K562 (cell line): ENCODE data around the gene TRNAU1AP. TPM values are rescaled to one million over a fixed set of nuclear protein-coding genes. Genes with fewer than 3 reads are reported as not detected.

ENCODE experiments used
- ATAC-seq: fragments of 200-7000 bp; cut with Tn5 transposase; 3 replicates; pipeline ENCODE4 v1.9.1; 2020; ENCODE audit warnings: moderate library complexity
- BruUV-seq: library from RNA; stranded (reverse); fragments of 400-500 nt; replicated peaks from 2 replicates; lab custom pipeline; 2021; lab: Mats Ljungman, UMichigan
- CTCF ChIA-PET: fragments of 300-600 bp; formaldehyde crosslinking; extraction: SDS; loops from one replicate; lab custom pipeline; 2021; ENCODE audit warnings: low intra/inter-chr PET ratio; lab: Yijun Ruan, JAX
- POLR2A ChIA-PET: fragments of 300-600, 350-650 bp; sonication (Branson Sonifier 250); formaldehyde crosslinking; extraction: SDS; loops from one replicate; lab custom pipeline; 2021; ENCODE audit warnings: antibody characterized with exemption, inconsistent platforms; lab: Yijun Ruan, JAX
- DNase-seq, 4 experiments: peaks; one replicate each; pipeline versions ENCODE4 v3.0.0 to v3.0.0-alpha.2; 2011 to 2018; ENCODE audit warnings: low spot score in 3 of 4, mixed read lengths in 3 of 4; ENCODE audit errors: extremely low read depth in 1 of 4
- FAIRE-seq: peaks from 2 replicates; lab custom pipeline; 2011; peaks lifted over from hg19 to GRCh38; lab: Jason Lieb, UNC
- H2AFZ ChIP-seq: 2 replicates; pipeline ENCODE4 v1.6.0; 2011; ENCODE audit warnings: low read depth, low read length, control low read depth, inconsistent platforms
- H3K27ac ChIP-seq: fragments of 200-600 bp; 3 replicates; pipeline ENCODE4 v1.8.0; 2011; ENCODE audit warnings: low read depth, mild to moderate bottlenecking, control low read depth, inconsistent platforms, low read length, moderate library complexity, mixed read lengths; ENCODE audit errors: extremely low read depth
- H3K27me3 ChIP-seq, 2 experiments: fragments of 300-600 bp in 1 of 2; 2 replicates in 1 of 2; 3 replicates in 1 of 2; pipeline versions ENCODE4 v1.6.0 to v1.8.0; 2011; ENCODE audit warnings: inconsistent platforms in 2 of 2, low read length in 2 of 2, mild to moderate bottlenecking in 1 of 2, mixed read lengths in 1 of 2, moderate library complexity in 1 of 2; ENCODE audit not compliant: control insufficient read depth in 2 of 2, insufficient read depth in 2 of 2
- H3K36me3 ChIP-seq: fragments of 300-600 bp; 3 replicates; pipeline ENCODE4 v1.8.0; 2011; ENCODE audit warnings: mild to moderate bottlenecking, low read length, inconsistent platforms; ENCODE audit not compliant: control insufficient read depth, insufficient read depth
- H3K4me1 ChIP-seq, 2 experiments: fragments of 200-600 bp in 1 of 2; replicated peaks in 1 of 2; 2 replicates in 1 of 2; 3 replicates in 1 of 2; pipeline versions ENCODE4 v1.5.1 to v1.8.0; 2011; ENCODE audit warnings: inconsistent platforms in 2 of 2, low read length in 2 of 2, mild to moderate bottlenecking in 1 of 2, mixed read lengths in 1 of 2, moderate library complexity in 1 of 2; ENCODE audit not compliant: control insufficient read depth in 2 of 2, insufficient read depth in 2 of 2
- H3K4me2 ChIP-seq: 2 replicates; pipeline ENCODE4 v1.6.1; 2011; ENCODE audit warnings: low read length, control low read depth, inconsistent platforms, mixed read lengths; ENCODE audit not compliant: insufficient read depth
- H3K4me3 ChIP-seq: fragments of 200-600 bp; sonication (generic), shearing (Covaris generic); 2 replicates; pipeline ENCODE4 v1.5.1; 2016; ENCODE audit warnings: control low read depth, inconsistent platforms
- H3K79me2 ChIP-seq: fragments of 200-600 bp; 3 replicates; pipeline ENCODE4 v1.8.0; 2011; ENCODE audit warnings: low read length, inconsistent platforms; ENCODE audit not compliant: control insufficient read depth, insufficient read depth
- H3K9ac ChIP-seq, 2 experiments: 2 replicates each; pipeline versions ENCODE4 v1.6.0 to v1.6.1; 2011; ENCODE audit warnings: low read depth in 2 of 2, low read length in 2 of 2, control low read depth in 1 of 2, inconsistent platforms in 1 of 2, mild to moderate bottlenecking in 1 of 2, mixed read lengths in 1 of 2; ENCODE audit not compliant: insufficient read depth in 1 of 2
- H3K9me1 ChIP-seq: one replicate; pipeline ENCODE4 v1.6.0; 2011; ENCODE audit warnings: inconsistent platforms, mild to moderate bottlenecking, low read length, moderate library complexity; ENCODE audit not compliant: control insufficient read depth, insufficient read depth
- H3K9me3 ChIP-seq: replicated peaks from 2 replicates; pipeline ENCODE4 v1.5.1; 2011; ENCODE audit warnings: low read depth, low read length, inconsistent platforms; ENCODE audit not compliant: control insufficient read depth, insufficient read depth
- H4K20me1 ChIP-seq: replicated peaks from 2 replicates; pipeline ENCODE4 v1.6.1; 2011; ENCODE audit warnings: low read length, inconsistent platforms, mixed read lengths; ENCODE audit not compliant: control insufficient read depth, insufficient read depth
- BMI1 ChIP-seq: fragments of 150-350 bp; IDR thresholded peaks from 2 replicates; pipeline ENCODE4 v1.6.1; 2014; ENCODE audit warnings: low read length
- BRD9 ChIP-seq: fragments of 450-650 bp; IDR thresholded peaks from 2 replicates; pipeline ENCODE4 v1.6.1; 2018; ENCODE audit warnings: low read depth; ENCODE audit not compliant: partially characterized antibody
- BRF1 ChIP-seq: IDR thresholded peaks from 3 replicates; pipeline ENCODE4 v1.6.1; 2011; ENCODE audit warnings: borderline replicate concordance, mild to moderate bottlenecking; ENCODE audit not compliant: insufficient read length; ENCODE audit errors: extremely low read depth
- ELF4 ChIP-seq: fragments of 450-650 bp; formaldehyde crosslinking; IDR thresholded peaks from 2 replicates; pipeline ENCODE4 v1.4.0; 2022; ENCODE audit warnings: missing genetic modification characterization
- EP400 ChIP-seq: fragments of 450-650 bp; IDR thresholded peaks from 2 replicates; pipeline ENCODE4 v1.6.1; 2017; ENCODE audit warnings: antibody characterized with exemption, mild to moderate bottlenecking, moderate library complexity
- KHSRP ChIP-seq: fragments of 450-650 bp; IDR thresholded peaks from 2 replicates; pipeline ENCODE4 v1.6.1; 2017
- PHB2 ChIP-seq: fragments of 450-650 bp; IDR thresholded peaks from 2 replicates; pipeline ENCODE4 v1.6.1; 2017; ENCODE audit warnings: low read depth
- RBM39 ChIP-seq: fragments of 200-400 bp; formaldehyde crosslinking; optimal IDR thresholded peaks from 2 replicates; pipeline ENCODE3; 2018; ENCODE audit warnings: low read depth, low read length
- SETDB1 ChIP-seq: IDR thresholded peaks from one replicate; pipeline ENCODE4 v1.6.1; 2012; ENCODE audit warnings: low read length, control low read depth, inconsistent platforms
- SREBF1 ChIP-seq: fragments of 150-350 bp; IDR thresholded peaks from 2 replicates; pipeline ENCODE4 v1.6.1; 2014; ENCODE audit warnings: antibody characterized with exemption, low read depth, low read length, borderline replicate concordance
- ZC3H4 ChIP-seq: sonication (generic); formaldehyde crosslinking; IDR thresholded peaks from 2 replicates; pipeline ENCODE4 v1.9.0; 2021; ENCODE audit warnings: missing genetic modification reagents, borderline replicate concordance
- ZNF592 ChIP-seq: fragments of 450-650 bp; IDR thresholded peaks from 2 replicates; pipeline ENCODE4 v1.6.1; 2017; ENCODE audit warnings: antibody characterized with exemption, mild to moderate bottlenecking
- WGBS: fragments of 100-300 bp; shearing (Covaris generic); methylation state at CpG from one replicate; pipeline ENCODE4 v1.1.6; 2016; ENCODE audit warnings: low coverage, mixed read lengths; ENCODE audit not compliant: insufficient coverage; ENCODE audit errors: missing lambda C conversion rate; 5-methylcytosine and 5-hydroxymethylcytosine counted together
- in situ Hi-C: fragments of 300-500 bp; cut with MboI; formaldehyde crosslinking; loops from 4 replicates; pipeline ENCODE4 v1.15.0; 2018; ENCODE audit warnings: inconsistent platforms, mixed read lengths
- intact Hi-C: fragments of 100-400 bp; cut with micrococcal nuclease; formaldehyde crosslinking; loops from 2 replicates; pipeline ENCODE4 v1.14.2; 2022
- polyA plus RNA-seq, 8 experiments: library from polyadenylated mRNA; depleted of rRNA in 4 of 8; stranded (reverse) in 5 of 8; unstranded in 3 of 8; fragments of >200 nt; fragmentation: Nextera tagmentation in 2 of 8; fragmentation: Illumina TruSeq in 1 of 8; extraction: Ambion mirVana in 2 of 8; extraction: Trizol in 1 of 8; gene quantifications; 2 replicates each; pipeline versions ENCODE4 v1.2.1 to v1.2.3, GENCODE V29; 2011 to 2014; ENCODE audit warnings: inconsistent platforms in 1 of 8, missing spikeins in 1 of 8
- total RNA-seq, 7 experiments: library from RNA; depleted of rRNA in 6 of 7; stranded (reverse); fragments of >200 nt in 6 of 7; fragmentation: Illumina TruSeq in 2 of 7; extraction: Trizol in 2 of 7; gene quantifications; 2 replicates each; pipeline versions ENCODE4 v1.2.1 to v1.2.3, GENCODE V29; 2011 to 2021; ENCODE audit warnings: low replicate concordance in 1 of 7
- TF ChIP-seq, protein P1 (sequence below): sonication (generic); formaldehyde crosslinking; IDR thresholded peaks from 2 replicates; pipeline ENCODE4 v1.9.0; 2022; ENCODE audit warnings: mild to moderate bottlenecking, missing genetic modification reagents
- TF ChIP-seq, protein P2 (sequence below): sonication (generic); formaldehyde crosslinking; IDR thresholded peaks from 2 replicates; pipeline ENCODE4 v1.8.1; 2023; ENCODE audit warnings: mild to moderate bottlenecking, missing genetic modification reagents

TRNAU1AP gene
- total and polyA plus RNA-seq, 9 of the 15 experiments (the other 6 are each of a cell fraction or from before 2014, with no cell fraction given), result 34.9 to 110 (median 46.3) TPM

GRCh38 chr1:28519946-28520725 lies 32.7 kb upstream of the TRNAU1AP start:
- Histone ChIP-seq H3K9me1 (peaks cover 5% of the 10 kb centered on the region), H3K27ac (peak overlapping the region; percentile 31; the same call in 2 of the 3 replicates), H4K20me1 (peaks cover 44% of the 10 kb centered on the region), H3K9ac (peak overlapping the region; percentile 24 to 82), H3K79me2 (peaks cover 69% of the 10 kb centered on the region), H3K36me3 (peaks cover 44% of the 10 kb centered on the region; the same call in 2 of the 3 replicates), H3K9me3 (no peaks in the 10 kb centered on the region), H2AFZ (no peak overlapping the region), H3K4me2 (peak overlapping the region; percentile 19; the same call in 1 of the 2 replicates), H3K4me1 (peaks cover 53 to 57% of the 10 kb centered on the region in 2 experiments), H3K27me3 (no peaks in the 10 kb centered on the region), H3K4me3 (no peak overlapping the region; the same call in 1 of the 2 replicates)
- WGBS, result 76% methylated on average over 10 of the region's 10 CpGs
- BruUV-seq, result no TSS peak
- in situ Hi-C loops (loop anchor here (5.0 kb wide), 1 partner anchor 82 kb away; no protein-coding TSS in a partner anchor), intact Hi-C loops (loop anchor here (2.0 to 5.0 kb wide), 8 partner anchors 33 to 1028 kb away; partner anchors contain the start of genes PHACTR4, RNU11, TRNAU1AP and WASF2)
- ATAC-seq (no peak), FAIRE-seq (no peak), DNase-seq (no peak)
- POLR2A ChIA-PET, result interaction anchor here (0.5 to 9.8 kb wide), 7 partner anchors 11 to 357 kb away, joined by 3 to 123 read pairs (median 4); partner anchors contain the start of genes RCC1 and RNU11
- CTCF ChIA-PET, result interaction anchor here (1.1 to 4.6 kb wide), 2 partner anchors 82 to 357 kb away, joined by 4 to 56 read pairs; no protein-coding TSS in a partner anchor
- no peak for TF ChIP-seq PHB2
- TF ChIP-seq, protein P1, sequence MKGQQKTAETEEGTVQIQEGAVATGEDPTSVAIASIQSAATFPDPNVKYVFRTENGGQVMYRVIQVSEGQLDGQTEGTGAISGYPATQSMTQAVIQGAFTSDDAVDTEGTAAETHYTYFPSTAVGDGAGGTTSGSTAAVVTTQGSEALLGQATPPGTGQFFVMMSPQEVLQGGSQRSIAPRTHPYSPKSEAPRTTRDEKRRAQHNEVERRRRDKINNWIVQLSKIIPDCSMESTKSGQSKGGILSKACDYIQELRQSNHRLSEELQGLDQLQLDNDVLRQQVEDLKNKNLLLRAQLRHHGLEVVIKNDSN (CRISPR knock-in tag), result peak; percentile 24; the same call in 1 of the 2 replicates
- TF ChIP-seq ELF4 (CRISPR knock-in tag), result no peak
- TF ChIP-seq BRF1, result no peak
- no peak for TF ChIP-seq KHSRP
- TF ChIP-seq BRD9, result no peak
- TF ChIP-seq SREBF1, result no peak
- no peak for TF ChIP-seq SETDB1
- no peak for TF ChIP-seq BMI1
- TF ChIP-seq EP400, result no peak
- TF ChIP-seq RBM39, result peak; percentile 48
- TF ChIP-seq, protein P2, sequence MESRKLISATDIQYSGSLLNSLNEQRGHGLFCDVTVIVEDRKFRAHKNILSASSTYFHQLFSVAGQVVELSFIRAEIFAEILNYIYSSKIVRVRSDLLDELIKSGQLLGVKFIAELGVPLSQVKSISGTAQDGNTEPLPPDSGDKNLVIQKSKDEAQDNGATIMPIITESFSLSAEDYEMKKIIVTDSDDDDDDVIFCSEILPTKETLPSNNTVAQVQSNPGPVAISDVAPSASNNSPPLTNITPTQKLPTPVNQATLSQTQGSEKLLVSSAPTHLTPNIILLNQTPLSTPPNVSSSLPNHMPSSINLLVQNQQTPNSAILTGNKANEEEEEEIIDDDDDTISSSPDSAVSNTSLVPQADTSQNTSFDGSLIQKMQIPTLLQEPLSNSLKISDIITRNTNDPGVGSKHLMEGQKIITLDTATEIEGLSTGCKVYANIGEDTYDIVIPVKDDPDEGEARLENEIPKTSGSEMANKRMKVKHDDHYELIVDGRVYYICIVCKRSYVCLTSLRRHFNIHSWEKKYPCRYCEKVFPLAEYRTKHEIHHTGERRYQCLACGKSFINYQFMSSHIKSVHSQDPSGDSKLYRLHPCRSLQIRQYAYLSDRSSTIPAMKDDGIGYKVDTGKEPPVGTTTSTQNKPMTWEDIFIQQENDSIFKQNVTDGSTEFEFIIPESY (CRISPR knock-in tag), result no peak
- peak; percentile 84; the same call in 1 of the 2 replicates for TF ChIP-seq ZC3H4 (CRISPR knock-in tag)
- 0 out of 2 replicates have a peak, but pooled peaks have one; percentile 31 for TF ChIP-seq ZNF592
